HG03571 (cell line): Measurements from ENCODE around the gene FAM117B.
"Not testable (repeated sequence)": the region's sequence is repeated elsewhere in the genome, so short reads cannot be mapped to it uniquely, and the experiment has no call there.

ENCODE experiments used
- ATAC-seq: cut with Tn5 transposase; IDR thresholded peaks from one replicate; pipeline ENCODE4 v1.9.1; 2021; ENCODE audit not compliant: unreplicated experiment

FAM117B gene

GRCh38 chr2:202757339-202757738 is 122.6 kb downstream of the FAM117B start:
- no peak for ATAC-seq

- ATAC-seq: no peak
Measured at GRCh38 chr2:202758128-202758527, 123.4 kb downstream of the FAM117B start.

GRCh38 chr2:202758604-202759003 is 123.8 kb downstream of the FAM117B start:
- ATAC-seq: no peak

GRCh38 chr2:202760848-202761247 is 126.1 kb downstream of the FAM117B start:
- ATAC-seq: no peak

GRCh38 chr2:202762556-202762955 is 127.8 kb downstream of the FAM117B start:
- no peak for ATAC-seq

- no peak for ATAC-seq
Measured at GRCh38 chr2:202763916-202764315, 129.1 kb downstream of the FAM117B start.

GRCh38 chr2:202764991-202765390 is 130.2 kb downstream of the FAM117B start:
- ATAC-seq: no peak

- no peak for ATAC-seq
Measured at GRCh38 chr2:202765436-202765835, 130.7 kb downstream of the FAM117B start.

- no peak for ATAC-seq
Measured at GRCh38 chr2:202768273-202768672, 133.5 kb downstream of the FAM117B start.

GRCh38 chr2:202769201-202769600 is 134.4 kb downstream of the FAM117B start:
- no peak for ATAC-seq

- no peak for ATAC-seq
Measured at GRCh38 chr2:202771336-202771735, 136.6 kb downstream of the FAM117B start.

GRCh38 chr2:202771741-202772460 is 137.1 kb downstream of the FAM117B start:
- ATAC-seq: no peak

- no peak for ATAC-seq
Measured at GRCh38 chr2:202773301-202773973, 138.7 kb downstream of the FAM117B start.

GRCh38 chr2:202774104-202774503 is 139.3 kb downstream of the FAM117B start:
- no peak for ATAC-seq

GRCh38 chr2:202778217-202778616 is 143.4 kb downstream of the FAM117B start:
- no peak for ATAC-seq

- peak; percentile 91 for ATAC-seq
Measured at GRCh38 chr2:202780514-202781021, 145.8 kb downstream of the FAM117B start.

GRCh38 chr2:202782940-202783558 is 148.3 kb downstream of the FAM117B start:
- ATAC-seq: no peak

- no peak for ATAC-seq
Measured at GRCh38 chr2:202786842-202787241, 152.1 kb downstream of the FAM117B start.

- no peak for ATAC-seq
Measured at GRCh38 chr2:202790676-202791075, 155.9 kb downstream of the FAM117B start.

- ATAC-seq: no peak
Measured at GRCh38 chr2:202797944-202798343, 163.2 kb downstream of the FAM117B start.

- not testable (repeated sequence) for ATAC-seq
Measured at GRCh38 chr2:202805911-202806310, 171.1 kb downstream of the FAM117B start.
